Left lobe of liver (tissue), 2 donors: ENCODE results near the gene DOCK9. TPM values are rescaled to one million over a fixed set of nuclear protein-coding genes. Genes with fewer than 3 reads are reported as not detected.
"Not testable (repeated sequence)": the region's sequence is repeated elsewhere in the genome, so short reads cannot be mapped to it uniquely, and the experiment has no call there.

Experiments
- ATAC-seq: fragments of 200-7000 bp; cut with Tn5 transposase; one replicate; pipeline ENCODE4 v1.9.1; 2020; ENCODE audit warnings: mild to moderate bottlenecking, moderate library complexity
- DNase-seq: peaks from one replicate; pipeline ENCODE4 v3.0.0-alpha.2; 2020; ENCODE audit warnings: low spot score
- total RNA-seq: library from RNA; stranded (reverse); gene quantifications from one replicate; pipeline ENCODE4 v1.2.1, GENCODE V29; 2021
- donor health status: DM: no; HTN: no; CAD: no; lungs with moderate emphysema.
- donor health status: DM: no; HTN: yes; CAD: no.

DOCK9 gene
- total RNA-seq, 1 donor from 2014 or later = 18.1 TPM

- ATAC-seq = no peak
Measured at GRCh38 chr13:98755116-98755515, 222.7 kb downstream of the DOCK9 start.

GRCh38 chr13:98754468-98754867 lies 223.4 kb downstream of the DOCK9 start:
- ATAC-seq, DNase-seq: not testable (repeated sequence)

More at GRCh38 chr13:98755116-98755515, 222.7 kb downstream of the DOCK9 start:
- no peak for DNase-seq

- ATAC-seq (peak; percentile 84), DNase-seq (peak; percentile 79)
Measured at GRCh38 chr13:98752467-98753290, 225.2 kb downstream of the DOCK9 start, which contains the start of gene SLC15A1. TSS of gene SLC15A1 (minus strand) at chr13:98752672. CDS start at chr13:98752598, 74 bp downstream.

GRCh38 chr13:98751861-98752466 lies 225.9 kb downstream of the DOCK9 start:
- no peak for DNase-seq

DNA sequence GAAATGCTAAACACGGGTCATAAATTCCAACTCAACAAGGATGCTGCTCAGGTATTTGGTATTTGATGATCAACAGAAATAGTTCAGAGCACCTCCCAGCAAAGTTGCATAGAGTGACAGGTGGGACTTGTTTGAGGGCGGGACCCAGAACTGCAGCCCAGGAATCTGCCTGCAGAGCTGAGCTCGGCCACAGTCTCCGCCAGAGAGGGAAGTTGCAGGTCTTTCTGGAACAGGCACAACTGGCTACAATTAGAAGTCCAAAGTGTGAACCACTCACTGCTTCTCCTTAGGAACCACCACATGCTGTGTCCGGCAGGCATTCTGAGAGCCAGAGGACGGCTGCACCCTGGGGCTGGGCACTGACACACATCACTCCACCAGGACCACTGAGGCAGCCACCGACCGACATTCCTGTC lies 226.5 kb downstream of the DOCK9 start:
- ATAC-seq = peak; percentile 70
- peak; percentile 71 for DNase-seq

More at GRCh38 chr13:98751861-98752466, 225.9 kb downstream of the DOCK9 start:
- ATAC-seq = peak; percentile 54

DNA sequence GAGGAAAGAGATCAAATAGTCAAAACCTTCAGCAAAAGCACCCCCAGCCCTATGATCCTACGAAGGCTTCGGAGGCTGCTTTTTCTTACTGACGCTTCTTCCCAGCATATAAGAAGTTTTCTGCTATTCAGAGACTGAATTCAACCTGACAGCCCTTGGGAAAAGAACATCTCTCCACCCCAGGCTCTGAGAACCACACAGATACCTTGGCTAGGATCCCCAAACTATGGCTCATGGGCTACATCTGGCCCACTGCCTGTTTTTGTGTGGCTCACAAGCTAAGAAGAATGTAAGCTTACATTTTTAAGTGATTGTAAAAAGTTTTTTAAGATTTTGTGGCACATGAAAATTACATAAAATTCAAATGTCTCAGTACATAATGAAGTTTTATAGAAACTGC lies 228.4 kb downstream of the DOCK9 start:
- ATAC-seq (no peak), DNase-seq (no peak)

- DNase-seq = peak; percentile 72
- peak; percentile 60 for ATAC-seq
Measured at GRCh38 chr13:98746968-98747367, 230.9 kb downstream of the DOCK9 start.

Other genes with a start within 250 kb of the DOCK9 start
- 26.9 TPM for gene SLC15A1, start 225.4 kb downstream of the DOCK9 start, total RNA-seq
- 33.4 TPM for gene UBAC2, start 222.8 kb upstream of the DOCK9 start, total RNA-seq